Neuron (in vitro differentiated cells): ENCODE data around the gene SF3A2.

ENCODE experiments used
- H2AFZ ChIP-seq: one replicate; pipeline ENCODE4 v1.6.1; 2013; ENCODE audit warnings: low read depth, mild to moderate bottlenecking, inconsistent platforms, low read length, moderate library complexity
- H3K27me3 ChIP-seq: one replicate; pipeline ENCODE4 v1.6.1; 2013; ENCODE audit warnings: low read length; ENCODE audit not compliant: insufficient read depth
- H3K36me3 ChIP-seq: one replicate; pipeline ENCODE4 v1.6.1; 2013; ENCODE audit warnings: low read length; ENCODE audit not compliant: insufficient read depth
- H3K4me1 ChIP-seq: one replicate; pipeline ENCODE4 v1.6.1; 2013; ENCODE audit warnings: low read length; ENCODE audit not compliant: insufficient read depth
- H3K4me3 ChIP-seq: 2 replicates; pipeline ENCODE4 v1.5.1; 2013; ENCODE audit warnings: mild to moderate bottlenecking, low read length, moderate library complexity
- H3K9me3 ChIP-seq: one replicate; pipeline ENCODE4 v1.6.1; 2013; ENCODE audit warnings: low read length

SF3A2 gene

GRCh38 chr19:2225415-2226050 lies 11.1 kb upstream of the SF3A2 start:
- Histone ChIP-seq H3K36me3 (peaks cover 75% of the 10 kb centered on the region), H2AFZ (no peak overlapping the region), H3K27me3 (no peaks in the 10 kb centered on the region), H3K9me3 (no peaks in the 10 kb centered on the region), H3K4me3 (no peak overlapping the region), H3K4me1 (no peaks in the 10 kb centered on the region)

GRCh38 chr19:2226051-2226839 lies 10.4 kb upstream of the SF3A2 start:
- Histone ChIP-seq H2AFZ (no peak overlapping the region), H3K9me3 (no peaks in the 10 kb centered on the region), H3K27me3 (no peaks in the 10 kb centered on the region), H3K4me1 (no peaks in the 10 kb centered on the region), H3K4me3 (no peak overlapping the region), H3K36me3 (peaks cover 76% of the 10 kb centered on the region)

GRCh38 chr19:2226840-2227360 lies 9.7 kb upstream of the SF3A2 start:
- no peaks in the 10 kb centered on the region for H3K4me1 ChIP-seq
- H3K36me3 ChIP-seq = peaks cover 71% of the 10 kb centered on the region
- no peak overlapping the region for H3K4me3 ChIP-seq
- no peak overlapping the region for H2AFZ ChIP-seq
- H3K27me3 ChIP-seq = no peaks in the 10 kb centered on the region
- H3K9me3 ChIP-seq = no peaks in the 10 kb centered on the region

DNA sequence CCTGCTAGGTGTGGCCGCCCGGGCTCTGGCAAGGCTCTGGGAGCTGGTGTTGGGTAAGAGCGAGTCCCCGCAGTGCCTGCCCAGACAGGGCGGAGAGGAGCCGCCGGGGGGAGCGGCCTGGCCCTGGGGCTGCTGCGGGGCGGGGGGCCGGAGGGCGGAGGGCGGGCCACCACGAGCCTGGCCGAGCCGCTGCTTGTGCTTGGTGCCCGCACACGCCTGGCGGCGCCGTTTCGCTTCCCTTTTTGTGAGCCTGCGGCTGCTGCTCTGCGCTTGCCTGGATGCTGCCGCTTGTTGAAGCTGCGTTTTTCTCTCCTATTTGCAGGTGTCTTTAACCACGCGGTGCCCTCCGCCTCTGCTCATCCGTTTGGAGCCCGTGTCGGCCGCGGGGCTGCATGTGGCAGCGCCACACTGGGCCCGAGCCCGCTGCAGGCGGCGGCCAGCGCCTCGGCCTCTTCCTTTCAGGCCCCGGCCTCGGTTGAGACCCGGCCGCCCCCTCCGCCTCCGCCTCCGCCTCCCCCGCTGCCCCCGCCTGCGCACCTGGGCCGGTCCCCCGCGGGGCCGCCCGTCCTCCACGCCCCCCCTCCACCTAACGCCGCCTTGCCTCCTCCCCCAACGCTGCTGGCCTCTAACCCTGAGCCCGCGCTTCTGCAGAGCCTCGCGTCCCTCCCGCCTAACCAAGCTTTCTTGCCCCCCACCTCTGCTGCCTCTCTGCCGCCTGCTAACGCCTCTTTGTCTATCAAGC lies 9.0 kb upstream of the SF3A2 start:
- H2AFZ ChIP-seq = no peak overlapping the region
- H3K36me3 ChIP-seq = peaks cover 69% of the 10 kb centered on the region
- H3K4me3 ChIP-seq = no peak overlapping the region
- H3K27me3 ChIP-seq = no peaks in the 10 kb centered on the region
- no peaks in the 10 kb centered on the region for H3K4me1 ChIP-seq
- no peaks in the 10 kb centered on the region for H3K9me3 ChIP-seq

DNA sequence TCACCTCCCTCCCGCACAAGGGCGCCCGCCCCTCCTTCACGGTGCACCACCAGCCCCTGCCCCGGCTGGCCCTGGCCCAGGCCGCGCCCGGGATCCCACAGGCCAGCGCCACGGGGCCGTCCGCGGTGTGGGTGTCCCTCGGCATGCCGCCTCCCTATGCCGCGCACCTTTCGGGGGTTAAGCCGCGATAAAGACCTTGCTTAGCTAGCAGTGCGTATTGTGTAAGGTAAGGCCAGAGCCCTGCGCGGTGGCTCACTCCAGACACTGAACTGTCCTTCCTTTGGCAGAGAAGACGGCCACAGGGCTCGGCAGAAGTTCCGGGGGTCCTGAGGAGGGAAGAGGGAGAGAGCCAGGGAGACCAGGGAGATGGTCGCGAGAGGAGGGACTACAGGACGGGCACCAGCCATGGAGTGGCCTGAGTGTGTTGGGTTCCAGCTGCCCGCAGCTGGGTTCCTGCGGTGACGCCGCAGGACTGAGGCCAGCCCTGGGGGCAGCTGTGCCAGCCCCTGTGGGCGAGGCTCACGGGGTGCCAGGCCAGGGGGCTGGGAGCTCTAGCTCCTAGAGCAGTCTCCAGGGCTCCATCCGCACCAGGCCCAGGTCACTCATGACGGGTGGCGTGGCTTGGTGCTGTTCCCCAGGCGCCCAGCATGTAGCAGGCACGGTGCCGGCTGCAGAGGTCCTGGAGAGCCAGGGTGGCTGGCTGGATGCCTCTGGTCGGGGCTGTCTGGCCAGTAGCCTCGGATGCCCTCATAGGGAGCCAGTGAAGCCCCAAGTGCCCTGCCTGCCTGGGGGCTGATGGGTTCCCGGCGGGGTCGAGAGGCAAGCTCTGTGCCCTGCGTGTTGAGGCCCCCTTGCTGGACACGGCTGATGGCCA lies 8.2 kb upstream of the SF3A2 start:
- Histone ChIP-seq H3K27me3 (no peaks in the 10 kb centered on the region), H3K9me3 (no peaks in the 10 kb centered on the region), H3K4me1 (no peaks in the 10 kb centered on the region), H2AFZ (no peak overlapping the region), H3K36me3 (peaks cover 77% of the 10 kb centered on the region), H3K4me3 (no peak overlapping the region)

- Histone ChIP-seq H3K27me3 (no peaks in the 10 kb centered on the region), H2AFZ (no peak overlapping the region), H3K36me3 (peaks cover 79% of the 10 kb centered on the region), H3K9me3 (no peaks in the 10 kb centered on the region), H3K4me1 (peaks cover 3% of the 10 kb centered on the region), H3K4me3 (no peak overlapping the region)
These were observed 7.3 kb upstream of the SF3A2 start for GRCh38 chr19:2229103-2230032.

GRCh38 chr19:2230033-2230531 lies 6.5 kb upstream of the SF3A2 start:
- Histone ChIP-seq H3K4me1 (peaks cover 6% of the 10 kb centered on the region), H3K36me3 (peaks cover 71% of the 10 kb centered on the region)

DNA sequence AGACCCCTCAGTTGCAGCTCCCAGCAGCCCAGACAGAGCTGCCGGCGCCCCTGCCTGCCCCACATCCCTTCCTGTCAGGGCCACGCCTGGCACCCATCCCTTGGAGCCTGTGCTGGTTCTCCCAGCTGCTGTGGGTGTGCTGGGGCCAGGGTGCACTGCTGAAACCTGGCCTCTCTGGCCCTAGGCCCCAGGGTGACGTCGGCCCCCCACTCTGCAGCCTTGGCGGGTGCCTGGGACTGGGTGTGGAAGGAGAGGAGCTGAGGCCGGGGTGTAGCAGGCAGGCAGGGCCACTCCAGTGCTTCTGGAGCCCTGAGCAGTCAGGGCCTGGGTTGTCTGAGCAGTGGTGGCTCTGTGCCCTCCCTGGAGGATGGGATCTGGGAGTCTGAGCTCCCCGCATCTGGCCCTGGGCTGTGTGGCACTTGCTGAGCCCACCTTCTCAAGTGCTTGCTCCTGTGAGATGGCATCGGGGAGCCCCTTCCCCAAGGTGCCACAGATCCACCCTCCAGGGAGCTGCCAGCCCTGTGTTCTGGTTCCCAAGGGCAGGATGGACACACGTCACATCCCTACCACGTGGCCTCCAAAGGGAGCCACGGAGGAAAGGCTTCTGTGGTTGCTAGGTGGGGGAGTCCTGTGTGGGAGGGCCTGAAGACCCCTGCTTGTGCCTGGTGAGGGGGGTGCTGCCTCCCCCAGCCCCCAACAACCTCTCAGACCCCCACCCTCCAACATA lies 5.7 kb upstream of the SF3A2 start:
- Histone ChIP-seq H3K4me1 (peaks cover 10% of the 10 kb centered on the region), H2AFZ (no peak overlapping the region), H3K4me3 (no peak overlapping the region), H3K9me3 (no peaks in the 10 kb centered on the region), H3K36me3 (peaks cover 66% of the 10 kb centered on the region), H3K27me3 (no peaks in the 10 kb centered on the region)

More at GRCh38 chr19:2230033-2230531, 6.5 kb upstream of the SF3A2 start:
- no peaks in the 10 kb centered on the region for H3K9me3 ChIP-seq
- H3K4me3 ChIP-seq = no peak overlapping the region
- H3K27me3 ChIP-seq = no peaks in the 10 kb centered on the region
- no peak overlapping the region for H2AFZ ChIP-seq

DNA sequence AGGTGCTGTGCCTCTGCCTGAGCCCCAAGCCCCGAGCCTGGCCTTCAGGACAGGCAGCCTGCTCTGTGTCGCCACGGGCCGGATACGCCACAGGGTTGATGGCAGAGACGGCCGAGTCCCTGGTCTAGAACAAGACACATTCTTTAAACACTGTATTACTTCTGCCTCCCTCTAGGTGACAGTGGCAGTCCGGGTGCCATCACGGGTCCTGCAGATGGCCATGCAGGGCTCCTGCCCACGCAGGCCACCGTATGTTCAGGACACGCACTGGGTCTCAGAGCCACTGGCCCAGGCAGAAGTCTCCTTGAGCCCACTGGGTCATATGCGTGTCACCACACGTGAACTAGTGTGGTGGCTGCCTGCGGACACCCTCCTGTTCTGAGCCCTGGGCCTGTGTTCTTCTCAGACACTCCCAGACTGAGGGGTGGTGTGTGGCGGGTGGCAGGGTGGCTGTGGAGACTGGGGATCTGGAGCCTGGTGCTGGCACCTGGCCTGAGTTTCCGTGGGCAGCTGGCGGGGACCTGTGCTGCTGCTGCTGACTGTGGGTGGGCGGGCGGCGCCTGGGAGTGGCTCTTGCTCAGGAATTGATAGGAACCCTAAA lies 4.9 kb upstream of the SF3A2 start:
- H3K27me3 ChIP-seq = no peaks in the 10 kb centered on the region
- peaks cover 58% of the 10 kb centered on the region for H3K36me3 ChIP-seq
- no peaks in the 10 kb centered on the region for H3K9me3 ChIP-seq
- peaks cover 10% of the 10 kb centered on the region for H3K4me1 ChIP-seq
- H2AFZ ChIP-seq = no peak overlapping the region
- no peak overlapping the region for H3K4me3 ChIP-seq

DNA sequence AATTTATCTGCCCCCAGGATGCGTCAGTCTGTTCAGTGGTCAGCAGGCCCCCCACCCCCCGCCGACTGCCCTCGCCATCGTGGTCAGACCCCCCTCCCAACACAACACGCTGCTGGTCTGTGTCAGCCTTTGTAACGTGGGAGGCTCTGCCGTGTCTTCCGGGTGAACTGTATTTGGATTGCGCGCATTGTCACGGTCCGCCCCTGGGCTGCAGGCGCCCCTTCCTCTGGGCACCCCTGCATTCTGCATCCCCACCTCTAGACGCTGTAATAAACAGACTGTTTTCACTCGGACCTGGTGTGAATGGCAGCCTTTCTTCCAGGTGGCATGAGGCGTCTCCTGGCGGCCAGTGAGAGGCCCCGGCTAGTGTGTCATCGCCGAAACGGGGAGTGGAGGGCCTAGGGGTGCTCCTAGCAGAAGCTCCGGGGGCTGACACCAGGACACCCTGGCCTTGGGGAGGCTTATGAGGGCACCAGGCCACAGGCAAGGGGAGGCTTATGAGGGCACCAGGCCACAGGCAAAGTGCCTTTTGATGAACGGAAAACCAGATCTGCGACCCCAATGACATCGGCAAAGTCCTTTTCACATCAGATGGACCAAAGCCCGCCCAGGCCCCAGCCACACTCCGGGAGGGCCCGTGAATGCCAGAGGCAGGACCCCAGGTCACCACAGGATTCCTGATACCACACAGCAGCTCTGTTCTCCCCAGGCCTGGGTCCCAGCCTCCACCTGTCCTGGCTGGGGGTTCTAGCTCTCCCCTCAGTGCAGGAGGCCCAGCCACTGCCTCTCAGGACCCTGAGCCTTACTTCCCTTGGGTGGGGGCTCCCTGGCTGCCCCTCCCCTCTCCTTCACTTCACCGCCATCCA lies 4.1 kb upstream of the SF3A2 start:
- no peaks in the 10 kb centered on the region for H3K27me3 ChIP-seq
- H3K36me3 ChIP-seq = peaks cover 51% of the 10 kb centered on the region
- H3K4me1 ChIP-seq = peaks cover 16% of the 10 kb centered on the region
- no peak overlapping the region for H3K4me3 ChIP-seq
- no peak overlapping the region for H2AFZ ChIP-seq
- no peaks in the 10 kb centered on the region for H3K9me3 ChIP-seq
